ENCODE results near the gene PSMG3. TPM values are rescaled to one million over a fixed set of nuclear protein-coding genes. Genes with fewer than 3 reads are reported as not detected.
A peak's percentile ranks its signal among the peaks of the same experiment; 100 is the strongest.

PSMG3 gene
- total RNA-seq, 4 donors from 2014 or later = 26.8 to 33.2 (median 29.3) TPM

DNA sequence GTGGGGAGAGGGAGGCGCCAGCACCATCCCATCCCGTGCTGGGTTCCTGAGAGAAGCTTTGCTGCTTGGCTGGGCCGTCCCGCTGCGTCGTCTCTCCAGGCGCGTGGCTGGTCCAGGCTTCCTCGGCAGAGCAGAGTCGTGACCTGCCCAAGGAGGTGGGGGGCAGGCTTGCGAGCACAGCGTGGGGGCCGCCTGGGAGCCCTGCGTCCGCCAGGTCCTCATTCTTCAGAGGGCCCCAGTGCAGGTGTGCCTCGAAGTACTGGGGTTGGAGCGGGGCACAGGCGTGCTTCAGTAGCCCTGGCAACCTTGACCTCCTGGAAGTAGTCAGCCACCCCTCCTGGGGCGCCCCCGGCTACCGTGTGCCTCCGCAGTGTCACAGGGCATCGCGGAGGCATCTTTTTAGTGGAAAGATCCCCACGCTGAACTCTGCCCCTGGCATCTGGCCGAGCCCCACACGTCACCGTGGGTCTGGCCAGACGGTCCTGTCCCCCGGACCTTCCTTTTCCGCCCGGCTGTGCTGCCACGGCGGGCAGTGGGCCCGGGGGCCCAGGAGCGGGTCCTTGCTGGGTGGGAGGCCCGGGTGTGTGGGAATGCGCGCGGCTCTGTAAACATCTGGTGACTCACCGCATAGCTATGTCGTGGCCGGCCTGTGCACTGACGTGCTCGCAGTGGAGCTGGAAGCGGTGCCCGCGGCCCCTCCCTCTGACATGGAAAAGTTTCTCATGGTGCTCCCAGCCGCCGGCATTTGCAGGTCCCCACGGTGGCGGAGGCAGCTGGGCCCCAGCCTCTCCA is 32.9 kb downstream of the PSMG3 start:
- peak; percentile 99 for DNase-seq (ENCODE audit: extremely low spot score)
- WGBS = 33% methylated on average over 14 of the region's 52 CpGs
- H3K27ac ChIP-seq (replicated peaks in 1 of 4) = peak overlapping the region; percentile 97 to 99 (median 97)
- TF ChIP-seq POLR2AphosphoS5 (IDR thresholded peaks at IDR 0.05) (peak; percentile 93 to 96), EP300 (IDR thresholded peaks at IDR 0.05) (peak; percentile 73), POLR2A (IDR thresholded peaks at IDR 0.05; ENCODE audit: low read depth) (peak; percentile 15)
- TF ChIP-seq, protein P1, sequence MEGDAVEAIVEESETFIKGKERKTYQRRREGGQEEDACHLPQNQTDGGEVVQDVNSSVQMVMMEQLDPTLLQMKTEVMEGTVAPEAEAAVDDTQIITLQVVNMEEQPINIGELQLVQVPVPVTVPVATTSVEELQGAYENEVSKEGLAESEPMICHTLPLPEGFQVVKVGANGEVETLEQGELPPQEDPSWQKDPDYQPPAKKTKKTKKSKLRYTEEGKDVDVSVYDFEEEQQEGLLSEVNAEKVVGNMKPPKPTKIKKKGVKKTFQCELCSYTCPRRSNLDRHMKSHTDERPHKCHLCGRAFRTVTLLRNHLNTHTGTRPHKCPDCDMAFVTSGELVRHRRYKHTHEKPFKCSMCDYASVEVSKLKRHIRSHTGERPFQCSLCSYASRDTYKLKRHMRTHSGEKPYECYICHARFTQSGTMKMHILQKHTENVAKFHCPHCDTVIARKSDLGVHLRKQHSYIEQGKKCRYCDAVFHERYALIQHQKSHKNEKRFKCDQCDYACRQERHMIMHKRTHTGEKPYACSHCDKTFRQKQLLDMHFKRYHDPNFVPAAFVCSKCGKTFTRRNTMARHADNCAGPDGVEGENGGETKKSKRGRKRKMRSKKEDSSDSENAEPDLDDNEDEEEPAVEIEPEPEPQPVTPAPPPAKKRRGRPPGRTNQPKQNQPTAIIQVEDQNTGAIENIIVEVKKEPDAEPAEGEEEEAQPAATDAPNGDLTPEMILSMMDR (IDR thresholded peaks at IDR 0.05) = no peak
- peaks cover 51 to 70% (median 68%) of the 10 kb centered on the region in 4 donors for H3K4me1 ChIP-seq
- H3K9me3 ChIP-seq = no peaks in the 10 kb centered on the region
- intact Hi-C loops (cut with DNase I) = no loop called here
- no peaks in the 10 kb centered on the region for H3K27me3 ChIP-seq
- H3K36me3 ChIP-seq = peaks cover 28 to 47% (median 36%) of the 10 kb centered on the region in 4 donors
- peak overlapping the region; percentile 63 to 70 (median 65) for H3K4me3 ChIP-seq

GRCh38 chr7:1536455-1536742 is 33.4 kb downstream of the PSMG3 start:
- H3K9me3 ChIP-seq = no peaks in the 10 kb centered on the region
- H3K27ac ChIP-seq (replicated peaks in 1 of 4) = peak overlapping the region; percentile 97 to 99 (median 97)
- H3K4me1 ChIP-seq = peaks cover 55 to 75% (median 73%) of the 10 kb centered on the region in 4 donors
- TF ChIP-seq POLR2AphosphoS5 (IDR thresholded peaks at IDR 0.05) = no peak
- no peak for TF ChIP-seq EP300 (IDR thresholded peaks at IDR 0.05)
- TF ChIP-seq, protein P1 (IDR thresholded peaks at IDR 0.05) = no peak
- TF ChIP-seq POLR2A (IDR thresholded peaks at IDR 0.05; ENCODE audit: low read depth) = no peak
- intact Hi-C loops (cut with DNase I) = no loop called here
- WGBS = 58% methylated on average over 7 of the region's 7 CpGs
- peak overlapping the region; percentile 63 to 70 (median 65) for H3K4me3 ChIP-seq
- peaks cover 23 to 41% (median 30%) of the 10 kb centered on the region in 4 donors for H3K36me3 ChIP-seq
- no peaks in the 10 kb centered on the region for H3K27me3 ChIP-seq
- no peak for DNase-seq (ENCODE audit: extremely low spot score)

GRCh38 chr7:1535701-1536454 is 34.0 kb downstream of the PSMG3 start:
- WGBS = 87% methylated on average over 41 of the region's 42 CpGs
- DNase-seq (ENCODE audit: extremely low spot score) = no peak

GRCh38 chr7:1535100-1535458 is 34.8 kb downstream of the PSMG3 start:
- 80% methylated on average over 6 of the region's 6 CpGs for WGBS
- H3K27me3 ChIP-seq = no peaks in the 10 kb centered on the region
- peak overlapping the region; percentile 97 to 99 (median 97) for H3K27ac ChIP-seq (replicated peaks in 1 of 4)
- no peak overlapping the region for H3K4me3 ChIP-seq
- H3K36me3 ChIP-seq = peaks cover 11 to 28% (median 17%) of the 10 kb centered on the region in 4 donors
- no peaks in the 10 kb centered on the region for H3K9me3 ChIP-seq
- H3K4me1 ChIP-seq = peaks cover 55 to 83% (median 77%) of the 10 kb centered on the region in 4 donors
- no peak for DNase-seq (ENCODE audit: extremely low spot score)
- TF ChIP-seq POLR2AphosphoS5 (IDR thresholded peaks at IDR 0.05) (no peak), EP300 (IDR thresholded peaks at IDR 0.05) (no peak), POLR2A (IDR thresholded peaks at IDR 0.05; ENCODE audit: low read depth) (no peak)
- TF ChIP-seq, protein P1 (IDR thresholded peaks at IDR 0.05) = no peak
- intact Hi-C loops (cut with DNase I) = no loop called here

More at GRCh38 chr7:1535701-1536454, 34.0 kb downstream of the PSMG3 start:
- TF ChIP-seq POLR2A (IDR thresholded peaks at IDR 0.05; ENCODE audit: low read depth) (no peak), POLR2AphosphoS5 (IDR thresholded peaks at IDR 0.05) (no peak), EP300 (IDR thresholded peaks at IDR 0.05) (no peak)
- TF ChIP-seq, protein P1 (IDR thresholded peaks at IDR 0.05) = no peak
- Histone ChIP-seq H3K4me3 (peak overlapping the region in 2 of 4 donors; percentile 67 to 70), H3K9me3 (no peaks in the 10 kb centered on the region), H3K27me3 (no peaks in the 10 kb centered on the region), H3K36me3 (peaks cover 19 to 36% (median 25%) of the 10 kb centered on the region in 4 donors), H3K4me1 (peaks cover 55 to 79% (median 74%) of the 10 kb centered on the region in 4 donors), H3K27ac (replicated peaks in 1 of 4) (peak overlapping the region; percentile 97 to 99 (median 97))
- intact Hi-C loops (cut with DNase I) = no loop called here

Measured in esophagus muscularis mucosa (tissue), 4 donors.